Astrocyte (in vitro differentiated cells and primary cell): ENCODE data around the gene C13orf46. TPM values are rescaled to one million over a fixed set of nuclear protein-coding genes. Genes with fewer than 3 reads are reported as not detected.

Source experiments
- DNase-seq: peaks from one replicate; pipeline ENCODE4 v3.0.0-alpha.2; 2010; ENCODE audit warnings: low read depth
- FAIRE-seq: peaks from 2 replicates; lab custom pipeline; 2011; peaks lifted over from hg19 to GRCh38; lab: Jason Lieb, UNC
- H2AFZ ChIP-seq: 2 replicates; pipeline ENCODE4 v1.6.0; 2012; ENCODE audit warnings: low read depth, low read length, inconsistent platforms
- H3K27ac ChIP-seq: 2 replicates; pipeline ENCODE4 v1.5.1; 2011; ENCODE audit warnings: low read depth, low read length, inconsistent platforms
- H3K27me3 ChIP-seq: 2 replicates; pipeline ENCODE4 v1.6.0; 2011; ENCODE audit warnings: low read length, inconsistent platforms; ENCODE audit not compliant: insufficient read depth
- H3K36me3 ChIP-seq: 2 replicates; pipeline ENCODE4 v1.5.1; 2011; ENCODE audit warnings: low read length, inconsistent platforms; ENCODE audit not compliant: insufficient read depth
- H3K4me1 ChIP-seq: 2 replicates; pipeline ENCODE4 v1.5.1; 2011; ENCODE audit warnings: low read length, inconsistent platforms; ENCODE audit not compliant: insufficient read depth
- H3K4me2 ChIP-seq: 2 replicates; pipeline ENCODE4 v1.6.0; 2012; ENCODE audit warnings: low read length, inconsistent platforms
- H3K4me3 ChIP-seq: 2 replicates; pipeline ENCODE4 v1.5.1; 2011; ENCODE audit warnings: low read depth, mild to moderate bottlenecking, low read length, inconsistent platforms; ENCODE audit not compliant: insufficient read depth
- H3K79me2 ChIP-seq: 2 replicates; pipeline ENCODE4 v1.6.0; 2012; ENCODE audit warnings: mild to moderate bottlenecking, low read length, inconsistent platforms; ENCODE audit not compliant: insufficient read depth
- H3K9ac ChIP-seq: 2 replicates; pipeline ENCODE4 v1.6.0; 2012; ENCODE audit warnings: mild to moderate bottlenecking, low read length, inconsistent platforms
- H3K9me3 ChIP-seq: 2 replicates; pipeline ENCODE4 v1.5.1; 2012; ENCODE audit warnings: low read depth, mild to moderate bottlenecking, low read length, inconsistent platforms; ENCODE audit not compliant: insufficient read depth
- H4K20me1 ChIP-seq: 2 replicates; pipeline ENCODE4 v1.6.0; 2012; ENCODE audit warnings: low read length, inconsistent platforms; ENCODE audit not compliant: insufficient read depth
- H3K27ac Mint-ChIP-seq: one replicate; pipeline ENCODE4 v1.8.0; 2021; ENCODE audit warnings: mild to moderate bottlenecking, mixed read lengths; ENCODE audit not compliant: unreplicated experiment
- H3K27me3 Mint-ChIP-seq: one replicate; pipeline ENCODE4 v1.8.0; 2021; ENCODE audit warnings: low read depth, mixed read lengths; ENCODE audit not compliant: unreplicated experiment
- H3K36me3 Mint-ChIP-seq: one replicate; pipeline ENCODE4 v1.8.0; 2021; ENCODE audit warnings: low read depth, mixed read lengths; ENCODE audit not compliant: unreplicated experiment
- H3K4me1 Mint-ChIP-seq: one replicate; pipeline ENCODE4 v1.8.0; 2021; ENCODE audit warnings: low read depth, mixed read lengths; ENCODE audit not compliant: unreplicated experiment
- H3K4me3 Mint-ChIP-seq: one replicate; pipeline ENCODE4 v1.8.0; 2021; ENCODE audit warnings: mild to moderate bottlenecking, moderate library complexity, mixed read lengths; ENCODE audit not compliant: unreplicated experiment
- H3K9me3 Mint-ChIP-seq: one replicate; pipeline ENCODE4 v1.8.0; 2021; ENCODE audit warnings: mild to moderate bottlenecking, mixed read lengths; ENCODE audit not compliant: unreplicated experiment
- EZH2 ChIP-seq: IDR thresholded peaks from 2 replicates; pipeline ENCODE4 v1.6.1; 2012; ENCODE audit warnings: mild to moderate bottlenecking, low read length, inconsistent platforms; ENCODE audit not compliant: insufficient read depth
- total RNA-seq: library from RNA; stranded (reverse); gene quantifications from 2 replicates; pipeline ENCODE4 v1.2.1, GENCODE V29; 2021
- TF ChIP-seq, protein P1 (sequence below): IDR thresholded peaks from 2 replicates; pipeline ENCODE4 v1.5.1; 2011; ENCODE audit warnings: low read depth, mild to moderate bottlenecking, inconsistent platforms, low read length, moderate library complexity; ENCODE audit not compliant: insufficient read depth

The C13orf46 gene
- total RNA-seq, 1 donor from 2014 or later = 5.0 TPM

DNA sequence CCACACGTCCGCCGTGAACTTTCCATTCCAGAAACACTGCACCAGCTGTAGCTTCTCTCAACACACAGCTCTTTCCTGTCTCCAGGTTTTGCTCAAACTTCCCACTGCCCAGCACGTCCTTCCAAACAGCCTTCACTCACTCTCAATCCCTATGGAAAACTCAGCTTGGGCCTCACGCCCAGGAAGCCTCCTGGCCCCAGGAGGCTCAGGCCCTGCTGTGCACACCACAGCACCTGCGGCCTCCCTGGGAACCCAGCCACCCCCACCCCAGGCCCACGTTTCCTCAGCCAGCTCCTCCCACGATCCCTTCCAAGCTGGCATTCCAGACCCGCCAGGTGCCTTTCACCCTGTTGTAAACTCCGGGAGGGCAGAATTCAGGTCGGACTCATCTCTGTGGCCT lies 35.2 kb downstream of the C13orf46 start:
- peaks cover 6% of the 10 kb centered on the region for H3K4me1 ChIP-seq

DNA sequence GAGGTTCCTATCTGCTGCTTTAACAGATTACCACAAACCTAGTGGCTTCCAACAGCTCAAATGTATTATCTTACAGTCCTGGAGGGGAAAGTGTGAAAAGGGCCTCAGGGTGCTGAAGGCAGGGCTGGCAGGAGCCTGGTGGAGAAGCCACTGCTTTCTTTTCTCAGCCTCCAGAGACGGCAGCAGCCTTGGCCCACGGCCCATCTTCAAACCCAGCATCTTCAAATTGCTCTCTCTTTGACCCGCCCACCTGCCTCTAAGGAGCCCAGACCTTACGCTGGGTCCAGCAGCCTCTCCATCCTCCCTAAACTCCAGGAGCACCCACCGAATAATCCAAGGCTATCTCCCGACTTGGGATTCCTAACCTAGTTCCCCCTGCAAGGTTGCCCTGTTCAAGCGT lies 35.6 kb downstream of the C13orf46 start:
- Histone ChIP-seq H3K4me3 (no peak overlapping the region), H3K4me2 (no peak overlapping the region), H3K79me2 (no peaks in the 10 kb centered on the region), H3K27me3 (no peaks in the 10 kb centered on the region), H4K20me1 (peaks cover 13% of the 10 kb centered on the region), H3K36me3 (no peaks in the 10 kb centered on the region), H3K27ac (no peak overlapping the region), H3K9me3 (no peaks in the 10 kb centered on the region), H2AFZ (no peak overlapping the region), H3K9ac (no peak overlapping the region), H3K4me1 (peaks cover 6% of the 10 kb centered on the region)
- peaks cover 12% of the 10 kb centered on the region for H3K4me1 Mint-ChIP-seq
- peaks cover 3% of the 10 kb centered on the region for H3K9me3 Mint-ChIP-seq
- no peaks in the 10 kb centered on the region for H3K27me3 Mint-ChIP-seq
- H3K36me3 Mint-ChIP-seq = peaks cover 22% of the 10 kb centered on the region
- H3K27ac Mint-ChIP-seq = peak overlapping the region; percentile 1
- DNase-seq = no peak
- FAIRE-seq = no peak
- H3K4me3 Mint-ChIP-seq = no peak overlapping the region
- TF ChIP-seq, protein P1, sequence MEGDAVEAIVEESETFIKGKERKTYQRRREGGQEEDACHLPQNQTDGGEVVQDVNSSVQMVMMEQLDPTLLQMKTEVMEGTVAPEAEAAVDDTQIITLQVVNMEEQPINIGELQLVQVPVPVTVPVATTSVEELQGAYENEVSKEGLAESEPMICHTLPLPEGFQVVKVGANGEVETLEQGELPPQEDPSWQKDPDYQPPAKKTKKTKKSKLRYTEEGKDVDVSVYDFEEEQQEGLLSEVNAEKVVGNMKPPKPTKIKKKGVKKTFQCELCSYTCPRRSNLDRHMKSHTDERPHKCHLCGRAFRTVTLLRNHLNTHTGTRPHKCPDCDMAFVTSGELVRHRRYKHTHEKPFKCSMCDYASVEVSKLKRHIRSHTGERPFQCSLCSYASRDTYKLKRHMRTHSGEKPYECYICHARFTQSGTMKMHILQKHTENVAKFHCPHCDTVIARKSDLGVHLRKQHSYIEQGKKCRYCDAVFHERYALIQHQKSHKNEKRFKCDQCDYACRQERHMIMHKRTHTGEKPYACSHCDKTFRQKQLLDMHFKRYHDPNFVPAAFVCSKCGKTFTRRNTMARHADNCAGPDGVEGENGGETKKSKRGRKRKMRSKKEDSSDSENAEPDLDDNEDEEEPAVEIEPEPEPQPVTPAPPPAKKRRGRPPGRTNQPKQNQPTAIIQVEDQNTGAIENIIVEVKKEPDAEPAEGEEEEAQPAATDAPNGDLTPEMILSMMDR = no peak
- no peak for TF ChIP-seq EZH2

More for the DNA sequence above, 35.2 kb downstream of the C13orf46 start:
- Histone ChIP-seq H2AFZ (no peak overlapping the region), H3K36me3 (no peaks in the 10 kb centered on the region), H3K27me3 (no peaks in the 10 kb centered on the region), H3K9me3 (no peaks in the 10 kb centered on the region), H3K79me2 (no peaks in the 10 kb centered on the region), H3K4me2 (no peak overlapping the region), H3K4me3 (no peak overlapping the region), H3K9ac (no peak overlapping the region), H3K27ac (no peak overlapping the region), H4K20me1 (peaks cover 14% of the 10 kb centered on the region)
- H3K4me1 Mint-ChIP-seq = peaks cover 12% of the 10 kb centered on the region
- FAIRE-seq = no peak
- peaks cover 6% of the 10 kb centered on the region for H3K9me3 Mint-ChIP-seq
- no peak for DNase-seq
- H3K4me3 Mint-ChIP-seq = no peak overlapping the region
- H3K27ac Mint-ChIP-seq = peak overlapping the region; percentile 1
- H3K36me3 Mint-ChIP-seq = peaks cover 26% of the 10 kb centered on the region
- TF ChIP-seq EZH2 = no peak
- TF ChIP-seq, protein P1 = no peak
- no peaks in the 10 kb centered on the region for H3K27me3 Mint-ChIP-seq

DNA sequence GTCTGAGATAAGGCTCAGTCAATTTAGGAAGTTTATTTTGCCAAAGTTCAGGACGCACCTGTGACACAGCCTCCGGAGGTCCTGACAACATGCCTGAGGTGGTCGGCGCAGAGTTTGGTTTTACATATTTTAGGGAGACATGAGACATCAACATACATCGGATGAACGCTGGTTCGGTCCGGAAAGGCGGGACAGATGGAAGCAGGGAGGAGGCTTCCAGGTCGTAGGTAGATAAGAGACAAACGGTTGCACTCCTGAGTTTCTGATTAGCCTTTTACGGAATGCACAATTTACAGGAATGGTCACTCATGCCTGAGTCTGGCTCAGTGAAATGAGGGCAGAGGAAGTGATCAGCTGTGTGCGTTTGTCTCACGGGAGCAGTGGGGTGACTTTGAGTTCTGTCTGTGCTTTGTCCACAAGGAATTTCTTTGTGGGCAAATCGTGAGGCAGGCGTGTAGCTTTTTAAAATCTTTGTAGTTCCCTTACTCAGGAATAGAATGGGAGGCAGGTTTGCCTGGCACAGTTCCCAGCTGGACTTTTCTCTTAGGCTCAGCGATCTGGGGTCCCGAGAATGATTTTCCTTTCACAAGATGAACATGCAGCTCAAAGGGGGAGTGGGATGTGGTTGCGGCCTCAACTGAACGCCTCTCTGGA lies 36.2 kb downstream of the C13orf46 start:
- no peak for TF ChIP-seq EZH2
- TF ChIP-seq, protein P1 = no peak
- no peaks in the 10 kb centered on the region for H3K27me3 Mint-ChIP-seq
- H3K27ac Mint-ChIP-seq = no peak overlapping the region
- no peaks in the 10 kb centered on the region for H3K79me2 ChIP-seq
- H3K27me3 ChIP-seq = no peaks in the 10 kb centered on the region
- H3K4me1 Mint-ChIP-seq = peaks cover 12% of the 10 kb centered on the region
- H3K9me3 ChIP-seq = no peaks in the 10 kb centered on the region
- peaks cover 18% of the 10 kb centered on the region for H3K36me3 Mint-ChIP-seq
- H3K4me2 ChIP-seq = no peak overlapping the region
- peaks cover 10% of the 10 kb centered on the region for H4K20me1 ChIP-seq
- no peak overlapping the region for H3K4me3 ChIP-seq
- H3K9ac ChIP-seq = no peak overlapping the region
- no peaks in the 10 kb centered on the region for H3K9me3 Mint-ChIP-seq
- H3K4me1 ChIP-seq = peaks cover 6% of the 10 kb centered on the region
- H3K27ac ChIP-seq = no peak overlapping the region
- H3K36me3 ChIP-seq = no peaks in the 10 kb centered on the region
- FAIRE-seq (no peak), DNase-seq (no peak)
- H2AFZ ChIP-seq = no peak overlapping the region
- no peak overlapping the region for H3K4me3 Mint-ChIP-seq
